Measurements from ENCODE around the gene TMEM119. TPM values are rescaled to one million over a fixed set of nuclear protein-coding genes. Genes with fewer than 3 reads are reported as not detected.

The TMEM119 gene
- total RNA-seq, 1 donor from 2014 or later, result 251 TPM

- Histone ChIP-seq H3K4me1 (peaks cover 0 to 2% of the 10 kb centered on the region in 2 donors), H3K27ac (no peak overlapping the region), H3K9me3 (no peaks in the 10 kb centered on the region), H3K4me3 (no peak overlapping the region), H3K36me3 (no peaks in the 10 kb centered on the region), H3K27me3 (no peaks in the 10 kb centered on the region)
- intact Hi-C loops (cut with DNase I), result no loop called here
- DNase-seq (ENCODE audit: low spot score in 2 of 2), result no peak
- no peak for TF ChIP-seq CTCF (IDR thresholded peaks at IDR 0.05)
Measured at GRCh38 chr12:108607981-108608600, 10.2 kb upstream of the TMEM119 start.

- TF ChIP-seq CTCF (IDR thresholded peaks at IDR 0.05), result no peak
- Histone ChIP-seq H3K9me3 (no peaks in the 10 kb centered on the region), H3K4me1 (peaks cover 0 to 2% of the 10 kb centered on the region in 2 donors), H3K4me3 (no peak overlapping the region), H3K27me3 (no peaks in the 10 kb centered on the region), H3K36me3 (no peaks in the 10 kb centered on the region), H3K27ac (no peak overlapping the region)
- intact Hi-C loops (cut with DNase I), result no loop called here
- DNase-seq (ENCODE audit: low spot score in 2 of 2), result no peak
Measured at GRCh38 chr12:108606492-108606891, 8.6 kb upstream of the TMEM119 start.

GRCh38 chr12:108605690-108606406 lies 8.0 kb upstream of the TMEM119 start:
- Histone ChIP-seq H3K27me3 (no peaks in the 10 kb centered on the region), H3K27ac (no peak overlapping the region), H3K4me3 (no peak overlapping the region), H3K36me3 (no peaks in the 10 kb centered on the region), H3K9me3 (no peaks in the 10 kb centered on the region), H3K4me1 (peaks cover 0 to 2% of the 10 kb centered on the region in 2 donors)
- no peak for DNase-seq (ENCODE audit: low spot score in 2 of 2)
- intact Hi-C loops (cut with DNase I), result no loop called here
- no peak for TF ChIP-seq CTCF (IDR thresholded peaks at IDR 0.05)

- H3K36me3 ChIP-seq, result no peaks in the 10 kb centered on the region
- TF ChIP-seq CTCF (IDR thresholded peaks at IDR 0.05), result no peak
- intact Hi-C loops (cut with DNase I), result no loop called here
Measured at GRCh38 chr12:108605000-108605689, 7.3 kb upstream of the TMEM119 start.

GRCh38 chr12:108604208-108604941 lies 6.5 kb upstream of the TMEM119 start:
- Histone ChIP-seq H3K4me3 (no peak overlapping the region), H3K9me3 (no peaks in the 10 kb centered on the region), H3K27me3 (no peaks in the 10 kb centered on the region), H3K36me3 (no peaks in the 10 kb centered on the region), H3K4me1 (peaks cover 0 to under 1% of the 10 kb centered on the region in 2 donors), H3K27ac (no peak overlapping the region)
- no peak for DNase-seq (ENCODE audit: low spot score in 2 of 2)
- intact Hi-C loops (cut with DNase I), result no loop called here
- no peak for TF ChIP-seq CTCF (IDR thresholded peaks at IDR 0.05)

More at GRCh38 chr12:108605000-108605689, 7.3 kb upstream of the TMEM119 start:
- no peak for DNase-seq (ENCODE audit: low spot score in 2 of 2)
- H3K27ac ChIP-seq, result no peak overlapping the region
- H3K4me1 ChIP-seq, result peaks cover 0 to 2% of the 10 kb centered on the region in 2 donors
- no peaks in the 10 kb centered on the region for H3K27me3 ChIP-seq
- no peaks in the 10 kb centered on the region for H3K9me3 ChIP-seq
- H3K4me3 ChIP-seq, result no peak overlapping the region

Data from ascending aorta (tissue), 2 donors.